Vagina (tissue), 2 donors: ENCODE measurements around the gene ZBTB7C. TPM values are rescaled to one million over a fixed set of nuclear protein-coding genes. Genes with fewer than 3 reads are reported as not detected.

ENCODE experiments used
- DNase-seq, 2 donors: peaks; one replicate each; pipeline ENCODE4 v3.0.0-alpha.2; 2017; ENCODE audit errors: extremely low spot score in 2 of 2
- H3K27ac ChIP-seq: fragments of 200-600 bp; sonication (generic); one replicate; pipeline ENCODE4 v1.5.1; 2019
- H3K27me3 ChIP-seq: fragments of 200-600 bp; sonication (generic); one replicate; pipeline ENCODE4 v1.5.1; 2019
- H3K36me3 ChIP-seq, 2 donors: fragments of 200-600 bp; sonication (generic); one replicate each; pipeline ENCODE4 v1.5.1; 2017 to 2019
- H3K4me1 ChIP-seq: fragments of 200-600 bp; sonication (generic); one replicate; pipeline ENCODE4 v1.5.1; 2019
- H3K4me3 ChIP-seq, 2 donors: fragments of 200-600 bp; sonication (generic); 1 replicate in 1 of 2; 2 replicates in 1 of 2; pipeline ENCODE4 v1.5.1; 2016 to 2019
- H3K9me3 ChIP-seq: fragments of 200-600 bp; sonication (generic); one replicate; pipeline ENCODE4 v1.5.1; 2019
- CTCF ChIP-seq, 3 experiments: fragments of 450-650 bp in 2 of 3; fragments of 200-600 bp in 1 of 3; sonication (generic) in 1 of 3; IDR thresholded peaks; one replicate each; pipeline ENCODE4 v1.5.1; 2017 to 2019; ENCODE audit warnings: antibody characterized with exemption in 3 of 3, mild to moderate bottlenecking in 2 of 3, moderate library complexity in 2 of 3
- POLR2A ChIP-seq, 2 donors: fragments of 450-650 bp; IDR thresholded peaks; one replicate each; pipeline ENCODE4 v1.6.1; 2017; ENCODE audit warnings: antibody characterized with exemption in 2 of 2, mild to moderate bottlenecking in 2 of 2, moderate library complexity in 2 of 2
- POLR2AphosphoS5 ChIP-seq, 2 donors: sonication (generic); formaldehyde crosslinking; IDR thresholded peaks; one replicate each; pipeline ENCODE4 v1.9.0; 2017; ENCODE audit warnings: antibody characterized with exemption in 2 of 2, mild to moderate bottlenecking in 2 of 2, low read depth in 1 of 2; ENCODE audit not compliant: insufficient read depth in 1 of 2
- intact Hi-C: fragments of 100-400 bp; cut with DNase I; formaldehyde crosslinking; loops from one replicate; pipeline ENCODE4 v1.15.1; 2023
- total RNA-seq: library from RNA; depleted of rRNA; stranded (reverse); fragments of >200 nt; gene quantifications from one replicate; pipeline ENCODE4 v1.2.3, GENCODE V29; 2016

ZBTB7C gene
- total RNA-seq, 1 donor from 2014 or later = 40.5 TPM

GRCh38 chr18:48110797-48111196, 298.4 kb downstream of the ZBTB7C start:
- Histone ChIP-seq H3K9me3 (no peaks in the 10 kb centered on the region), H3K4me1 (peaks cover 19% of the 10 kb centered on the region), H3K27ac (no peak overlapping the region), H3K27me3 (no peaks in the 10 kb centered on the region), H3K36me3 (no peaks in the 10 kb centered on the region), H3K4me3 (no peak overlapping the region)
- intact Hi-C loops = no loop called here
- no peak for DNase-seq
- TF ChIP-seq POLR2A (IDR thresholded peaks at IDR 0.05) (no peak), CTCF (IDR thresholded peaks at IDR 0.05) (no peak), POLR2AphosphoS5 (IDR thresholded peaks at IDR 0.05; ENCODE audit: insufficient read depth in 1 of 2, low read depth in 1 of 2) (no peak)

- DNase-seq = no peak
- Histone ChIP-seq H3K4me3 (no peak overlapping the region), H3K4me1 (peaks cover 19% of the 10 kb centered on the region), H3K27me3 (no peaks in the 10 kb centered on the region), H3K9me3 (no peaks in the 10 kb centered on the region), H3K27ac (no peak overlapping the region), H3K36me3 (no peaks in the 10 kb centered on the region)
- TF ChIP-seq CTCF (IDR thresholded peaks at IDR 0.05) (no peak), POLR2A (IDR thresholded peaks at IDR 0.05) (no peak), POLR2AphosphoS5 (IDR thresholded peaks at IDR 0.05; ENCODE audit: insufficient read depth in 1 of 2, low read depth in 1 of 2) (no peak)
- intact Hi-C loops = no loop called here
These were observed 299.2 kb downstream of the ZBTB7C start for GRCh38 chr18:48109961-48110493.

GRCh38 chr18:48108136-48108535, 301.0 kb downstream of the ZBTB7C start:
- H3K4me3 ChIP-seq = no peak overlapping the region
- no peaks in the 10 kb centered on the region for H3K9me3 ChIP-seq
- no peak overlapping the region for H3K27ac ChIP-seq
- no peak for DNase-seq
- intact Hi-C loops = no loop called here
- peaks cover 19% of the 10 kb centered on the region for H3K4me1 ChIP-seq
- no peaks in the 10 kb centered on the region for H3K36me3 ChIP-seq
- H3K27me3 ChIP-seq = no peaks in the 10 kb centered on the region
- TF ChIP-seq CTCF (IDR thresholded peaks at IDR 0.05) (no peak), POLR2AphosphoS5 (IDR thresholded peaks at IDR 0.05; ENCODE audit: insufficient read depth in 1 of 2, low read depth in 1 of 2) (no peak), POLR2A (IDR thresholded peaks at IDR 0.05) (no peak)

GRCh38 chr18:48106976-48107781, 302.0 kb downstream of the ZBTB7C start:
- Histone ChIP-seq H3K27me3 (no peaks in the 10 kb centered on the region), H3K36me3 (no peaks in the 10 kb centered on the region), H3K9me3 (no peaks in the 10 kb centered on the region), H3K4me1 (peaks cover 19% of the 10 kb centered on the region), H3K4me3 (no peak overlapping the region), H3K27ac (peak overlapping the region; percentile 23)
- TF ChIP-seq POLR2A (IDR thresholded peaks at IDR 0.05) (no peak), CTCF (IDR thresholded peaks at IDR 0.05) (no peak), POLR2AphosphoS5 (IDR thresholded peaks at IDR 0.05; ENCODE audit: insufficient read depth in 1 of 2, low read depth in 1 of 2) (no peak)
- no peak for DNase-seq
- intact Hi-C loops = no loop called here

GRCh38 chr18:48106498-48106897, 302.7 kb downstream of the ZBTB7C start:
- H3K27me3 ChIP-seq = no peaks in the 10 kb centered on the region
- no peaks in the 10 kb centered on the region for H3K9me3 ChIP-seq
- H3K27ac ChIP-seq = no peak overlapping the region
- H3K36me3 ChIP-seq = no peaks in the 10 kb centered on the region
- H3K4me1 ChIP-seq = peaks cover 19% of the 10 kb centered on the region
- no peak for TF ChIP-seq POLR2AphosphoS5 (IDR thresholded peaks at IDR 0.05; ENCODE audit: insufficient read depth in 1 of 2, low read depth in 1 of 2)
- TF ChIP-seq CTCF (IDR thresholded peaks at IDR 0.05) = no peak
- TF ChIP-seq POLR2A (IDR thresholded peaks at IDR 0.05) = no peak
- no peak for DNase-seq
- H3K4me3 ChIP-seq = no peak overlapping the region
- intact Hi-C loops = no loop called here
